ENCODE results near the gene CDV3.

- TF ChIP-seq, protein P1, sequence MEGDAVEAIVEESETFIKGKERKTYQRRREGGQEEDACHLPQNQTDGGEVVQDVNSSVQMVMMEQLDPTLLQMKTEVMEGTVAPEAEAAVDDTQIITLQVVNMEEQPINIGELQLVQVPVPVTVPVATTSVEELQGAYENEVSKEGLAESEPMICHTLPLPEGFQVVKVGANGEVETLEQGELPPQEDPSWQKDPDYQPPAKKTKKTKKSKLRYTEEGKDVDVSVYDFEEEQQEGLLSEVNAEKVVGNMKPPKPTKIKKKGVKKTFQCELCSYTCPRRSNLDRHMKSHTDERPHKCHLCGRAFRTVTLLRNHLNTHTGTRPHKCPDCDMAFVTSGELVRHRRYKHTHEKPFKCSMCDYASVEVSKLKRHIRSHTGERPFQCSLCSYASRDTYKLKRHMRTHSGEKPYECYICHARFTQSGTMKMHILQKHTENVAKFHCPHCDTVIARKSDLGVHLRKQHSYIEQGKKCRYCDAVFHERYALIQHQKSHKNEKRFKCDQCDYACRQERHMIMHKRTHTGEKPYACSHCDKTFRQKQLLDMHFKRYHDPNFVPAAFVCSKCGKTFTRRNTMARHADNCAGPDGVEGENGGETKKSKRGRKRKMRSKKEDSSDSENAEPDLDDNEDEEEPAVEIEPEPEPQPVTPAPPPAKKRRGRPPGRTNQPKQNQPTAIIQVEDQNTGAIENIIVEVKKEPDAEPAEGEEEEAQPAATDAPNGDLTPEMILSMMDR (IDR thresholded peaks at IDR 0.05): no peak
- TF ChIP-seq POLR2AphosphoS5 (IDR thresholded peaks at IDR 0.05) (no peak), POLR2A (IDR thresholded peaks at IDR 0.05) (no peak)
Observed at GRCh38 chr3:133563816-133564215, 9.7 kb upstream of the CDV3 start.

Data from transverse colon (tissue), 4 donors.